OCI-LY1 (cell line): ENCODE measurements around the gene VPS45.

Experiments
- H2AFZ ChIP-seq: fragments of 200-600 bp; sonication (generic), shearing (Covaris generic); 2 replicates; pipeline ENCODE4 v1.6.0; 2014; ENCODE audit warnings: antibody characterized with exemption, mild to moderate bottlenecking, low read length
- H3F3A ChIP-seq: fragments of 200-600 bp; sonication (generic), shearing (Covaris generic); 2 replicates; pipeline ENCODE4 v1.6.0; 2014; ENCODE audit warnings: mild to moderate bottlenecking, antibody characterized with exemption, low read length, moderate library complexity; ENCODE audit not compliant: insufficient read depth
- H3K27ac ChIP-seq: fragments of 200-600 bp; sonication (generic); 2 replicates; pipeline ENCODE4 v1.5.1; 2014; ENCODE audit warnings: low read length, mixed run types, mild to moderate bottlenecking, low read depth; ENCODE audit not compliant: poor library complexity, severe bottlenecking
- H3K27me3 ChIP-seq: fragments of 200-600 bp; sonication (generic); 2 replicates; pipeline ENCODE4 v1.6.0; 2014; ENCODE audit warnings: antibody characterized with exemption, mild to moderate bottlenecking, low read length, moderate library complexity; ENCODE audit not compliant: insufficient read depth
- H3K36me3 ChIP-seq: fragments of 200-600 bp; sonication (generic); 2 replicates; pipeline ENCODE4 v1.6.1; 2014; ENCODE audit warnings: mild to moderate bottlenecking, antibody characterized with exemption, low read length, moderate library complexity, mixed read lengths; ENCODE audit not compliant: insufficient read depth
- H3K4me1 ChIP-seq: fragments of 200-600 bp; sonication (generic); 2 replicates; pipeline ENCODE4 v1.5.1; 2014; ENCODE audit warnings: mild to moderate bottlenecking, low read length, moderate library complexity; ENCODE audit not compliant: insufficient read depth, severe bottlenecking
- H3K4me2 ChIP-seq: fragments of 200-600 bp; sonication (generic), shearing (Covaris generic); 2 replicates; pipeline ENCODE4 v1.6.1; 2014; ENCODE audit warnings: low read length
- H3K4me3 ChIP-seq: fragments of 200-600 bp; sonication (generic); 2 replicates; pipeline ENCODE4 v1.5.1; 2014; ENCODE audit warnings: low read length, low read depth, mild to moderate bottlenecking, mixed read lengths; ENCODE audit not compliant: poor library complexity, severe bottlenecking
- H3K79me2 ChIP-seq: fragments of 200-600 bp; shearing (Covaris generic); 2 replicates; pipeline ENCODE4 v1.6.1; 2016; ENCODE audit warnings: mixed run types, low read length, mixed read lengths; ENCODE audit not compliant: insufficient read depth
- H3K9ac ChIP-seq: fragments of 200-600 bp; sonication (generic), shearing (Covaris generic); 2 replicates; pipeline ENCODE4 v1.6.1; 2014; ENCODE audit warnings: mild to moderate bottlenecking, low read length, mixed read lengths
- H3K9me2 ChIP-seq: fragments of 200-600 bp; sonication (generic), shearing (Covaris generic); 2 replicates; pipeline ENCODE4 v1.6.1; 2014; ENCODE audit warnings: low read depth, mild to moderate bottlenecking, low read length, mixed read lengths
- H3K9me3 ChIP-seq: fragments of 200-600 bp; shearing (Covaris generic); 2 replicates; pipeline ENCODE4 v1.6.1; 2014; ENCODE audit warnings: low read length, mixed read lengths
- H4K20me1 ChIP-seq: fragments of 200-600 bp; sonication (generic), shearing (Covaris generic); 2 replicates; pipeline ENCODE4 v1.6.0; 2016; ENCODE audit warnings: mild to moderate bottlenecking, low read length; ENCODE audit not compliant: insufficient read depth
- CTCF ChIP-seq: fragments of 200-600 bp; sonication (generic), shearing (Covaris generic); IDR thresholded peaks from 2 replicates; pipeline ENCODE4 v1.5.1; 2017; ENCODE audit warnings: mild to moderate bottlenecking, antibody characterized with exemption, low read length, moderate library complexity, mixed read lengths
- EZH2 ChIP-seq: fragments of 200-600 bp; sonication (generic), shearing (Covaris generic); IDR thresholded peaks from 2 replicates; pipeline ENCODE4 v1.8.0; 2017; ENCODE audit warnings: borderline replicate concordance, mixed run types, mild to moderate bottlenecking, antibody characterized with exemption, low read length, moderate library complexity, mixed read lengths

Gene VPS45

GRCh38 chr1:150109586-150109985 is 42.0 kb downstream of the VPS45 start:
- Histone ChIP-seq H3K9ac (no peak overlapping the region), H4K20me1 (no peaks in the 10 kb centered on the region), H3K4me3 (no peak overlapping the region)

GRCh38 chr1:150110116-150110515 is 42.5 kb downstream of the VPS45 start:
- H3K27ac ChIP-seq = no peak overlapping the region
- H3K79me2 ChIP-seq = no peaks in the 10 kb centered on the region
- TF ChIP-seq CTCF (no peak), EZH2 (no peak)
- H3K9ac ChIP-seq = no peak overlapping the region
- no peaks in the 10 kb centered on the region for H3K4me1 ChIP-seq
- H2AFZ ChIP-seq = no peak overlapping the region
- no peaks in the 10 kb centered on the region for H3K9me2 ChIP-seq
- H3K9me3 ChIP-seq = no peaks in the 10 kb centered on the region
- H3K4me3 ChIP-seq = no peak overlapping the region
- H3K27me3 ChIP-seq = no peaks in the 10 kb centered on the region
- H3K4me2 ChIP-seq = no peak overlapping the region
- H3K36me3 ChIP-seq = peaks cover 25% of the 10 kb centered on the region
- H3F3A ChIP-seq = no peaks in the 10 kb centered on the region
- H4K20me1 ChIP-seq = no peaks in the 10 kb centered on the region

More at GRCh38 chr1:150109586-150109985, 42.0 kb downstream of the VPS45 start:
- H3K27ac ChIP-seq = no peak overlapping the region
- no peaks in the 10 kb centered on the region for H3K27me3 ChIP-seq
- H3F3A ChIP-seq = no peaks in the 10 kb centered on the region
- H2AFZ ChIP-seq = no peak overlapping the region
- H3K4me2 ChIP-seq = no peak overlapping the region
- no peaks in the 10 kb centered on the region for H3K4me1 ChIP-seq
- H3K79me2 ChIP-seq = no peaks in the 10 kb centered on the region
- no peaks in the 10 kb centered on the region for H3K9me2 ChIP-seq
- peaks cover 25% of the 10 kb centered on the region for H3K36me3 ChIP-seq
- TF ChIP-seq CTCF (no peak), EZH2 (no peak)
- no peaks in the 10 kb centered on the region for H3K9me3 ChIP-seq

GRCh38 chr1:150111670-150112069 is 44.1 kb downstream of the VPS45 start:
- no peak overlapping the region for H3K27ac ChIP-seq
- no peaks in the 10 kb centered on the region for H3K79me2 ChIP-seq
- peaks cover 7% of the 10 kb centered on the region; the same call in 1 of the 2 replicates for H3K9me3 ChIP-seq
- TF ChIP-seq CTCF (no peak), EZH2 (no peak)
- H3K4me2 ChIP-seq = no peak overlapping the region
- no peak overlapping the region for H3K9ac ChIP-seq
- H3K27me3 ChIP-seq = no peaks in the 10 kb centered on the region
- no peaks in the 10 kb centered on the region for H4K20me1 ChIP-seq
- no peak overlapping the region for H2AFZ ChIP-seq
- no peak overlapping the region for H3K4me3 ChIP-seq
- no peaks in the 10 kb centered on the region for H3K9me2 ChIP-seq
- no peaks in the 10 kb centered on the region for H3F3A ChIP-seq
- peaks cover 31% of the 10 kb centered on the region for H3K36me3 ChIP-seq
- no peaks in the 10 kb centered on the region for H3K4me1 ChIP-seq
